AG04450 (cell line): Measurements from ENCODE around the gene ETS2. TPM values are rescaled to one million over a fixed set of nuclear protein-coding genes. Genes with fewer than 3 reads are reported as not detected.

ENCODE experiments used
- CTCF ChIA-PET: fragments of 300-600, 350-600 bp; formaldehyde crosslinking; extraction: SDS; loops from one replicate; lab custom pipeline; 2022; ENCODE audit warnings: antibody characterized with exemption, inconsistent platforms; lab: Charles Lee
- POLR2A ChIA-PET: fragments of 350-600 bp; formaldehyde crosslinking; extraction: SDS; loops from one replicate; lab custom pipeline; 2021; ENCODE audit warnings: antibody characterized with exemption, inconsistent platforms; lab: Yijun Ruan, JAX
- DNase-seq: peaks from one replicate; pipeline ENCODE4 v3.0.0-alpha.2; 2011; ENCODE audit warnings: low read depth, low spot score
- H3K27ac ChIP-seq: one replicate; pipeline ENCODE4 v1.5.1; 2012; ENCODE audit warnings: low read depth, low read length, control low read depth
- H3K27me3 ChIP-seq: one replicate; pipeline ENCODE4 v1.6.0; 2012; ENCODE audit warnings: low read length; ENCODE audit not compliant: control insufficient read depth, insufficient read depth
- H3K4me3 ChIP-seq: 2 replicates; pipeline ENCODE4 v1.5.1; 2011; ENCODE audit warnings: mild to moderate bottlenecking, low read depth, low read length, control low read depth
- H3K9me3 ChIP-seq: 2 replicates; pipeline ENCODE4 v1.5.1; 2012; ENCODE audit warnings: low read length; ENCODE audit not compliant: control insufficient read depth, insufficient read depth
- polyA plus RNA-seq: library from polyadenylated mRNA; depleted of rRNA; stranded (reverse); fragments of >200 nt; gene quantifications from 2 replicates; pipeline ENCODE4 v1.2.3, GENCODE V29; 2011
- TF ChIP-seq, protein P1 (sequence below): IDR thresholded peaks from 2 replicates; pipeline ENCODE4 v1.5.1; 2011; ENCODE audit warnings: low read depth, low read length, control low read depth, inconsistent platforms

ETS2 gene
- polyA plus RNA-seq, 1 experiment, result 60.1 TPM

DNA sequence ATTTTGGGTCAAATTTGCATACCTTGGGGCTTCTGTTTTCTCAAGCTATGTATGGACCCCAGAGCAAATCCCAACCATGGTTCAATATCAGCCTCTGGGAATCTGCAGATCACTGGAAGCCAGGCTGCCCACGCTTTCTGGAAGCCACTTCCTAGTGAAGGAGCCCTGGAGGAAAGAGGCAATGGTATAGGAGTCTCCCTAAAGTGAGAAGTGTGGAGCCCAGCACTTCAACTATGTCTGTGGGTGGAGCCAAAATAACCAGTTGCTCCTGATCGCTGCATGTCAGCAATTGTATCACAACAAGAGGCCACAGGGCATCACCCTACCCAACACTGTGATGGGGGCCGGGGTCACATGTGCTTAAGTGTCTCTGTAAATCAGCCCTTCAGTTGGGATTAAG, 26.9 kb downstream of the ETS2 start:
- ChIA-PET POLR2A (no interaction called here), CTCF (interaction anchor here (1.1 to 1.5 kb wide), 2 partner anchors 293 to 305 kb away, joined by 4 to 7 read pairs; no protein-coding TSS in a partner anchor)
- TF ChIP-seq, protein P1, sequence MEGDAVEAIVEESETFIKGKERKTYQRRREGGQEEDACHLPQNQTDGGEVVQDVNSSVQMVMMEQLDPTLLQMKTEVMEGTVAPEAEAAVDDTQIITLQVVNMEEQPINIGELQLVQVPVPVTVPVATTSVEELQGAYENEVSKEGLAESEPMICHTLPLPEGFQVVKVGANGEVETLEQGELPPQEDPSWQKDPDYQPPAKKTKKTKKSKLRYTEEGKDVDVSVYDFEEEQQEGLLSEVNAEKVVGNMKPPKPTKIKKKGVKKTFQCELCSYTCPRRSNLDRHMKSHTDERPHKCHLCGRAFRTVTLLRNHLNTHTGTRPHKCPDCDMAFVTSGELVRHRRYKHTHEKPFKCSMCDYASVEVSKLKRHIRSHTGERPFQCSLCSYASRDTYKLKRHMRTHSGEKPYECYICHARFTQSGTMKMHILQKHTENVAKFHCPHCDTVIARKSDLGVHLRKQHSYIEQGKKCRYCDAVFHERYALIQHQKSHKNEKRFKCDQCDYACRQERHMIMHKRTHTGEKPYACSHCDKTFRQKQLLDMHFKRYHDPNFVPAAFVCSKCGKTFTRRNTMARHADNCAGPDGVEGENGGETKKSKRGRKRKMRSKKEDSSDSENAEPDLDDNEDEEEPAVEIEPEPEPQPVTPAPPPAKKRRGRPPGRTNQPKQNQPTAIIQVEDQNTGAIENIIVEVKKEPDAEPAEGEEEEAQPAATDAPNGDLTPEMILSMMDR, result no peak

GRCh38 chr21:38833117-38833516, 27.4 kb downstream of the ETS2 start:
- POLR2A ChIA-PET, result no interaction called here

More for the DNA sequence above, 26.9 kb downstream of the ETS2 start:
- Histone ChIP-seq H3K9me3 (no peaks in the 10 kb centered on the region; the same call in 1 of the 2 replicates), H3K27ac (no peak overlapping the region), H3K4me3 (no peak overlapping the region), H3K27me3 (no peaks in the 10 kb centered on the region)
- no peak for DNase-seq

DNA sequence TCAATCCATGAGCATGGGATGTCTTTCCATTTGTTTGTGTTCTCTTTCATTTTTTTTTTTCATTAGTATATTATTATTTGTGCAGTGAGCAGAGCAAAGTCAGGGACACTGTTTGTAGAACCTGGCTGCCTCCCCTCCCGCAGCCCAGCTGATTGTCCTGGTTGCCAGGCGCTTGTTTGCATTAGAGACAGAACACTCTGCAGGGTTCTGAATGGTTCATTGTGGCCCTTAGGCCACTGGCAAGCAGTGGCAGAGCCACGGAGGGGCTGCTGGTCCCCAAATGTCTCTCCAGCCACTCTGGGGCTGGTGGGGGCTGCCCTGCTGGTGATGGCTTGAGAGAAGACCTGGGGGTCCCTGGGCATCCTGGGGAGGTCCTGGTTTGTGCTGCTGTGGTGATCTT, 29.0 kb downstream of the ETS2 start:
- CTCF ChIA-PET, result interaction anchor here (0.5 kb wide), 1 partner anchor 27 kb away, joined by 5 read pairs; no protein-coding TSS in a partner anchor
- no peaks in the 10 kb centered on the region for H3K9me3 ChIP-seq
- H3K27ac ChIP-seq, result no peak overlapping the region
- no peak overlapping the region for H3K4me3 ChIP-seq
- H3K27me3 ChIP-seq, result no peaks in the 10 kb centered on the region
- TF ChIP-seq, protein P1, result no peak
- POLR2A ChIA-PET, result no interaction called here
- no peak for DNase-seq

More at GRCh38 chr21:38833117-38833516, 27.4 kb downstream of the ETS2 start:
- Histone ChIP-seq H3K27me3 (no peaks in the 10 kb centered on the region), H3K9me3 (no peaks in the 10 kb centered on the region), H3K27ac (no peak overlapping the region), H3K4me3 (no peak overlapping the region)
- CTCF ChIA-PET, result no interaction called here
- TF ChIP-seq, protein P1, result no peak
- no peak for DNase-seq

DNA sequence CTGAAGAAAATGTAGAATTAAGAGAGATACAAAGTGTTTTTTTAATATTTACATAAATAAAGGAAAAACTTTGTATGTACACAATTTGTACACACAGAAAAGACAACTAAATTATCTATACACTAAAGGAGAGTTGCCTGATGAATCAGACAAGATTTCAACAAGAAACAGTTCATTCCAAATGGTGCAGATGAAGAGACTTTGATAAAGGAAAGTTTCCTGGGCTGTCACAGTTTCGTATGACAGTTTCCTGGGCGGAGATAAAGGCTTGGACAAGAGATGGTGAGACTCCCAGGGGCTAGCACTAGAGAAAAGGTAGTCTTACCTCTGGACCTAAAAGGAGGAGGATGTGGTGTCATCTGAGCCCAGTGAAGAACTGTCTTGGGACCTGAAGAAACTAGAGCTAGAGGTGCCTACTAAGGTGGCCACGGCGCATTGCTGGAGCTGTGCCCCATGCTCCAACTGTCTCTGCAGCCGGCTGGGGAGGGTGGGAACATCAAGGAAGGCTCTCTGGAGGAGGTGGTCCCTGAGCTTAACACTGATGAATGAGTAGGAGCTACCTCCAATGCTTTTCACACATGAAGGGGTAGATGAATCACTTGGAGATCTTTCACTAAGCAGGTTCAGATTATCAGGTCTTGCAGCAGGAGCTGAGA, 32.2 kb downstream of the ETS2 start:
- CTCF ChIA-PET, result no interaction called here
- Histone ChIP-seq H3K27ac (no peak overlapping the region), H3K27me3 (no peaks in the 10 kb centered on the region), H3K4me3 (no peak overlapping the region), H3K9me3 (no peaks in the 10 kb centered on the region)
- TF ChIP-seq, protein P1, result no peak
- DNase-seq, result no peak
- POLR2A ChIA-PET, result no interaction called here

DNA sequence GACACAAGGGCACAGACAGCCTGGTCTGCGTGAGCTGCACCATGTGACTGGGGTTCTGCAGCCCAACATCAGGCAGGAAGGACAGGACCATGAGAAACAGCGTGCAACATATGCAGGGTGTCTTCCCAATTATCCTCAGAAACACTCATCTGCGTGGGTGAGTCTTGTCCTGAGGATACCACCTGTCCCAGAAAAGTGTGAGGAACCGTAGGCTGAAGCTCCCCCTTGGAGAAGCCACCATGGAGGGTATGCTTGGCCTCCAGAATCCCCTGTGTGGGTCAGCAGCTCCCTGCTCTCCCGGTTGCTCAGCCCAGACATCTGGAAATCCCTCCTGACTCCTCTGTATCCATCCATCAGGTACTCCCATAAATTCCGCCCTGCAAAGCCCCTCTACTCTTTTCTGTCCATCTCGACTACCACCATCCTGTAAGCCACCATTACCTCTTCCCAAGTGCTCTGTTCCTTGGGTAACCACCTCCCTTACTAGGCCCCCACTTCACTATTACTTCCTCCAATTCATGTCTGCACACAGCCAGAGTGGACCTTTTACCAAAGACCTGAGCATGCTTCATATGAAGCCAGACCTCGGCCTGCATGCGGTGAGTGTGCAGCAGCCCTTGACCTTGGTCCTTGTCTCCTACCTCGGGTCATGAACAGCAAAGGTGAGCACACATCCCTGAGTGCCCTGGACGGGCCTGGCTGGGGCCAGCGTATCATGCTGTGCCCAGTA, 33.0 kb downstream of the ETS2 start:
- ChIA-PET CTCF (interaction anchor here (1.4 kb wide), 1 partner anchor 36 kb away, joined by 3 read pairs; no protein-coding TSS in a partner anchor), POLR2A (interaction anchor here (1.1 to 1.6 kb wide), 4 partner anchors 14 to 66 kb away, joined by 3 to 7 read pairs (median 5); no protein-coding TSS in a partner anchor)
- H3K9me3 ChIP-seq, result no peaks in the 10 kb centered on the region
- H3K27ac ChIP-seq, result peak overlapping the region; percentile 96
- H3K27me3 ChIP-seq, result no peaks in the 10 kb centered on the region
- TF ChIP-seq, protein P1, result no peak
- DNase-seq, result no peak
- H3K4me3 ChIP-seq, result no peak overlapping the region
